VCaP (cell line): ENCODE measurements around the gene TMEM242.

Experiments used
- H3K27ac ChIP-seq: fragments of 450-650 bp; 2 replicates; pipeline ENCODE4 v1.5.1; 2017
- CTCF ChIP-seq: fragments of 450-650 bp; conservative IDR thresholded peaks from 2 replicates; pipeline ENCODE4 v1.5.1; 2017; ENCODE audit warnings: mild to moderate bottlenecking, moderate library complexity

Gene TMEM242

DNA sequence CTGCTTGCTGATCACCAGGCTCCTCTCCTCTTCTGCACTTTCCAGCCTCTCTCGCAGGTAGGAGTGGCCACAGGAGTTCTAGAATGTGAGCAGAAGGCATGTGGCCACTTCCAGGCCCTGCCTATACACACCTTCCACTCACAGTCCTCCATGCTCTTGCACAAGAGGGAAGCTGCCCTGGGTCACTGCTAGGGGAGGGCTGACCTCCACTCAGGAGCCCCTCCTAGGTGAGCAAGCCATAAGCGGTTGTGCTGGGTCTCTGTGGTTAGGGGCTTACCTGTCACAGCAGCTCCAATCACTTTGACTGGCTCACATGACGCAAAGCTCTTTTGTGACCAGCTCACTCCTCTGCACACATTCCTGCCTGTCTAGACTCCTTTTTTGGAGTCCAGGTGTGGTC, 68.2 kb downstream of the TMEM242 start:
- TF ChIP-seq CTCF = no peak
- H3K27ac ChIP-seq = no peak overlapping the region

DNA sequence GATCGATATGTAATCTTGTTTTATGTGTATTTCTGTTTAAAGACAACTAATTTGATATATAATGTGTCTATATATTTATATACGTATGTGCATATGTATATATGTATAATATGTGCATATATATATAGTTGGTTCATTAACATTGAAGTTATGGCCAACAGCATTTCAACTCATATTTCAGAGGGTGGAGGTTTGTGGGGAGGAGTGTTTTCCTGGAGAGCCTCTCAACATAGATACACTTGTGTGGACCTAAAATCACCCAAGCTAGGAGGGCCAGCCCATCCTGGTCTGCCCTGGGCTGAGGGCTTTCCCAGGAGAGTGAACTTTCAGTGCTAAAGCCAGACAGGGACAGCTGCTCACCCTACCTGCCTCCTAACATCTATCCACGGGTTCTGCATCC, 68.8 kb downstream of the TMEM242 start:
- H3K27ac ChIP-seq = no peak overlapping the region
- TF ChIP-seq CTCF = no peak

GRCh38 chr6:157253699-157254098, 69.6 kb downstream of the TMEM242 start:
- no peak for TF ChIP-seq CTCF
- no peak overlapping the region for H3K27ac ChIP-seq

GRCh38 chr6:157253017-157253416, 70.3 kb downstream of the TMEM242 start:
- H3K27ac ChIP-seq = no peak overlapping the region
- TF ChIP-seq CTCF = no peak

DNA sequence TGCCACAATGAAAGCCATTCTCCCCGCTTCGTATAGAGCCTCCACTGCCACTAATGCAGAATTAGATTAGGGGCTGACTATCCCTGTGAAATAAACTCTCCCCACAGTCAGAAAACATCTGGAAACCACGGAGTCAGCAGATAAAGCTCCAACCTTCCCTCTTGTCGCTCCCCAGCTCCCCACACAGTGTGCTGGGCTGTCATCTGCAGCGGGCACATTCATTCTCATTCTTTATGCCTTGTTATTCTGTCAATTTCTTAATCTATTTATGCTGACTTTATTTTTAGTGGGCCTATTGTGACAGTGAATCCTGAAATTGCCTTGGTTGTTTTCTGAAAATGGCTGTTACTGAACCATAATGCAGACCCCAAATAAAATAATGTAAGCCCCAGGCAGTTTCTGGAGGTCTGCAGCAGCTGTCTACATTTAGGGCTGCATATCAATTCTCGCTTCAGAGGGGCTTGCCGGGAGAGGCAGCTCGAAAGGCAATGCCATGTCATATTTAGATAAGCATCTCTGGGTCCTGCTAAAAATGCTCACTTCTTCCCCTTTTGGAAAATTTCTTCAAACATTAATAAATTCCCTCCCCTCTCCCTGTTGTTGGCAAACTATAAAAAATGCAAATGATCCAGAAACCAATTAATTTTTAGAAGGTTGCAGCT, 71.6 kb downstream of the TMEM242 start:
- no peak for TF ChIP-seq CTCF
- H3K27ac ChIP-seq = no peak overlapping the region

DNA sequence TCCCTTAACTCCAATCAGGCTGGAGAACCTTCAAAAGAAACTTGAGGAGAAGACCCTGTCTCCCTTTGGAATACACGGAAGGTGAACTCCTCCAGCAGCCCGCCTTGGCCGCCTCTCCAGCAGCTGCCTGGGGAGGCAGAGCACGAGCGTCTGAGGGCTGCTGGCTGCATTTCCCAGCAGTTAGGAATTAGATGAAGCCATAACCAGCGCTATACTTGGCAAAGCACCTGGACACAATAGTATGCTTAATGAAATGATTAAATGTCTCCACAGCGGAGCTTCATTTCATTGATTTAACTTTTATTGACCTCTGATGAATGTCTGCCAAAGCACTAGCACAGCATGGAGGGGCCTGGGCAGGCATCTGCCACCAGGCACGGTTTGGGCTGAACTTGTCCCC, 73.5 kb downstream of the TMEM242 start:
- TF ChIP-seq CTCF = no peak
- no peak overlapping the region for H3K27ac ChIP-seq

GRCh38 chr6:157248264-157248663, 75.1 kb downstream of the TMEM242 start:
- no peak for TF ChIP-seq CTCF
- no peak overlapping the region for H3K27ac ChIP-seq
